Activated T-helper 1 cell treated with anti-CD3 and anti-CD28 coated beads, Interleukin-12 subunit alpha, Interleukin-12 subunit beta, Interleukin-2, Interleukin-4 antibody, amounts not matched to agents 30 ng/mL and 10 ng/mL and 1 ng/mL, durations not matched to agents 14 hours and 24 hours and 36 hours (primary cell): ENCODE data around the gene SLC22A4. TPM values are rescaled to one million over a fixed set of nuclear protein-coding genes. Genes with fewer than 3 reads are reported as not detected.
A peak's percentile ranks its signal among the peaks of the same experiment; 100 is the strongest.

ENCODE experiments used
- DNase-seq: peaks from one replicate; pipeline ENCODE4 v3.0.0; 2021; ENCODE audit warnings: low spot score
- H3K27ac Mint-ChIP-seq: one replicate; pipeline ENCODE4 v1.8.0; 2021; ENCODE audit warnings: mild to moderate bottlenecking, mixed read lengths
- H3K27me3 Mint-ChIP-seq: one replicate; pipeline ENCODE4 v1.8.0; 2022; ENCODE audit warnings: mild to moderate bottlenecking, moderate library complexity, mixed read lengths; ENCODE audit not compliant: insufficient read depth
- H3K36me3 Mint-ChIP-seq: one replicate; pipeline ENCODE4 v1.8.0; 2021; ENCODE audit warnings: low read depth, mixed read lengths
- H3K4me1 Mint-ChIP-seq: one replicate; pipeline ENCODE4 v1.8.0; 2021; ENCODE audit warnings: low read depth, mixed read lengths
- H3K4me3 Mint-ChIP-seq: one replicate; pipeline ENCODE4 v1.8.0; 2021; ENCODE audit warnings: mild to moderate bottlenecking, moderate library complexity, mixed read lengths
- H3K9me3 Mint-ChIP-seq: one replicate; pipeline ENCODE4 v1.8.0; 2021; ENCODE audit warnings: mixed read lengths
- intact Hi-C: fragments of 100-400 bp; cut with micrococcal nuclease; formaldehyde crosslinking; loops from one replicate; pipeline ENCODE4 v1.15.1; 2024
- total RNA-seq: library from RNA; stranded (reverse); gene quantifications from 2 replicates; pipeline ENCODE4 v1.2.3, GENCODE V29; 2022

The SLC22A4 gene
- total RNA-seq, 1 donor from 2014 or later, result 1.6 TPM

- no peaks in the 10 kb centered on the region for H3K9me3 Mint-ChIP-seq
- peaks cover 26% of the 10 kb centered on the region for H3K4me1 Mint-ChIP-seq
- no peaks in the 10 kb centered on the region for H3K36me3 Mint-ChIP-seq
- H3K4me3 Mint-ChIP-seq, result no peak overlapping the region
- peaks cover 2% of the 10 kb centered on the region for H3K27me3 Mint-ChIP-seq
- intact Hi-C loops, result no loop called here
- no peak for DNase-seq
- no peak overlapping the region for H3K27ac Mint-ChIP-seq
Observed at GRCh38 chr5:132266031-132266835, 28.0 kb upstream of the SLC22A4 start.

DNA sequence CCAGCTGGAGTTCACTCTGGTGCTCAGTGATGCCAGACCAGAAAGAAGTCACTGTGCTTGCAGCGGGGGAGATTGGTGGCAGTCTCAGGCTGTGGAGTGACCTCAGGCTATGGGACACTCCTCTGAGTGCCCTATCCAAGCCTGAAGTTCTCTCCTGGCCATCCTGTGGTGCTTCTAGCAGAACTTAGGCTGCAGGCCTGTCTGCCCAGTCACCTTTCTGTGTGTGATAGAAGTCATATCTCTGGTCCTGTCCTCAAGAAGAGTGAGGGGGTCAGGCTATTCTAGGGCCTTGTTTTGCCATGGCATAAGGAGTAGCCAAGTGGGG, 27.4 kb upstream of the SLC22A4 start:
- H3K36me3 Mint-ChIP-seq, result no peaks in the 10 kb centered on the region
- intact Hi-C loops, result no loop called here
- no peak overlapping the region for H3K4me3 Mint-ChIP-seq
- H3K9me3 Mint-ChIP-seq, result no peaks in the 10 kb centered on the region
- peaks cover 2% of the 10 kb centered on the region for H3K27me3 Mint-ChIP-seq
- no peak overlapping the region for H3K27ac Mint-ChIP-seq
- H3K4me1 Mint-ChIP-seq, result peaks cover 22% of the 10 kb centered on the region
- DNase-seq, result no peak

GRCh38 chr5:132267166-132267739, 26.9 kb upstream of the SLC22A4 start:
- DNase-seq, result no peak
- Mint-ChIP-seq H3K9me3 (no peaks in the 10 kb centered on the region), H3K27me3 (peaks cover 2% of the 10 kb centered on the region), H3K4me3 (no peak overlapping the region), H3K4me1 (peaks cover 18% of the 10 kb centered on the region), H3K36me3 (no peaks in the 10 kb centered on the region), H3K27ac (peak overlapping the region; percentile 3)
- intact Hi-C loops, result no loop called here

DNA sequence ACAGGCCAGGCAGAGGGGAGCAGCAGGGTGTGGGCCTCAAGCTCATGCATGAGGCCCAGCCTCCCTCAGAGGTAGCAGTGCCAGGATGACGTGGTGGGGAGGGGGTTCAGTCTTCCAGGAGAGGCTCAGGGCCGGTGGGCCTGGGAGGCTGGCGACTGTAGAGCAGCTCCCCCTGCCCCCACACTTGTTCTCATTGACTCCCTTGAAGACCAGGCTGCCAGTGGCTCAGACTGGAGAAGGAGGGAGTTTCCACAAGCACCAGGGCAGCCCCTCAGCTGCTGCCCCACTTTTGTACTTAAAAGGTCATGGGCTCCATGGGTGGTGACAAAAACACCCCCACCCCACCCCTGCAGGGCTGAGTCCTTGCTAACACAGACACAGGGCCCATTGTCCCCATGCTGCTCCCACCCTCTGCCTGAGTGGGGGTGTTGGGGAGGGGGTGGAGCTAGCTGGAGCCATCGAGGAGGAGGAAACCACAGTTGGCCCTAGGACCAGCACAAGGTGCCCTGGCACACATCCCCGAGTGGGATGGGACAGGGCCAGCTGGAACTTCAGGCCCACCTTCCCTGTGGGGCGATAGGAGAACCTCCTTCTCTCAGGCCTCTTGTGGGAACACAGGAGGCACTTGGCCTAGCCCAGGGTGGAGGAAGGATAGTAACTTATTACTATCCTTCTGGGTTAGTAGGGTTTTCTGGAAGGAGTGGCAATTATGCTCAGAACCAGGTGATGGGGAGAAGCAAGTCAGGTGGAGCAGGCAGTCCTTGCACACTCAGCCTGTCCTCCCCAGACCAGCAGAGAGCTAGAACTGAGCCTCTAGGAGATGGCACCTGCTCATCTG, 26.0 kb upstream of the SLC22A4 start:
- intact Hi-C loops, result no loop called here
- H3K27ac Mint-ChIP-seq, result no peak overlapping the region

DNA sequence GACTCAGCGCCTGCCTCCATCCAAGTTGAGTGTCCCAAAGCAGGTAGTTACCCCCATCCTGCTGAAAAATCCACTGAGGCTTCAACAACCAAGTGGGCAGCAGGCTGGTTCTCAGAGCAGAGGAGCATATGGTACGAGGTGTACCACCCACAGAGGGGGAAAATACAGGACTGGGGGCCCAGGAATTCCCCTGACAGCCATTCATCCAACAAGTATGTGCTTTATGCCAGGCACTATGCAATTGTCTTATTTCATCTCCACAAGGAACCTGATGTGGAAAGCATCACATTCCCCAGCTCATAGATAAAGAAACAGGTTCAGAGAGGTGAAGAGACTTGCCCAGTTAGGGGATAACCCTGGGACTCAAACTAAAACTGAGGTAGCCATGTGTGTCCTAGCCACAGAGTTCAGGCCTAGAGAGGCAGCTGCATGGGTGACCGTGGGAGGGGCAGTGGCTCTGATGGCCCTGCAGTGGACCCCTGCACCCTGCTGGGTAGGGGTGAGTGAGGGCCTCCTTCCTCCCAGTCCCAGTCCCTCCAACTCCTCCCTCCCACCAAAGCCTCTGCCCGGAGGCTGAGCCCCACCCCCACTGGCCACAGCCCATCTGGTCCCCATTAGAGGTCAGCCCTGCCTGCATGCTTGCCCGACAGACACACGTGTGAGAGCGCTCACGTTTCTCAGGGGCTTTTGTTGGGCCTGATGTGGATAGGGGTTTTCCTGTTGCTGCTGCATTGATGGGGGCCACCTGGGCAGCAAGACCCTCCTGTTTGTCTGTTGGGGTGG, 25.2 kb upstream of the SLC22A4 start:
- no peaks in the 10 kb centered on the region for H3K36me3 Mint-ChIP-seq
- intact Hi-C loops, result no loop called here
- H3K4me3 Mint-ChIP-seq, result no peak overlapping the region
- peaks cover 17% of the 10 kb centered on the region for H3K4me1 Mint-ChIP-seq
- no peak overlapping the region for H3K27ac Mint-ChIP-seq
- no peak for DNase-seq
- no peaks in the 10 kb centered on the region for H3K9me3 Mint-ChIP-seq
- H3K27me3 Mint-ChIP-seq, result peaks cover 5% of the 10 kb centered on the region

More for the DNA sequence above, 26.0 kb upstream of the SLC22A4 start:
- peaks cover 18% of the 10 kb centered on the region for H3K4me1 Mint-ChIP-seq
- DNase-seq, result no peak
- no peaks in the 10 kb centered on the region for H3K9me3 Mint-ChIP-seq
- no peaks in the 10 kb centered on the region for H3K36me3 Mint-ChIP-seq
- H3K4me3 Mint-ChIP-seq, result no peak overlapping the region
- peaks cover 3% of the 10 kb centered on the region for H3K27me3 Mint-ChIP-seq

DNA sequence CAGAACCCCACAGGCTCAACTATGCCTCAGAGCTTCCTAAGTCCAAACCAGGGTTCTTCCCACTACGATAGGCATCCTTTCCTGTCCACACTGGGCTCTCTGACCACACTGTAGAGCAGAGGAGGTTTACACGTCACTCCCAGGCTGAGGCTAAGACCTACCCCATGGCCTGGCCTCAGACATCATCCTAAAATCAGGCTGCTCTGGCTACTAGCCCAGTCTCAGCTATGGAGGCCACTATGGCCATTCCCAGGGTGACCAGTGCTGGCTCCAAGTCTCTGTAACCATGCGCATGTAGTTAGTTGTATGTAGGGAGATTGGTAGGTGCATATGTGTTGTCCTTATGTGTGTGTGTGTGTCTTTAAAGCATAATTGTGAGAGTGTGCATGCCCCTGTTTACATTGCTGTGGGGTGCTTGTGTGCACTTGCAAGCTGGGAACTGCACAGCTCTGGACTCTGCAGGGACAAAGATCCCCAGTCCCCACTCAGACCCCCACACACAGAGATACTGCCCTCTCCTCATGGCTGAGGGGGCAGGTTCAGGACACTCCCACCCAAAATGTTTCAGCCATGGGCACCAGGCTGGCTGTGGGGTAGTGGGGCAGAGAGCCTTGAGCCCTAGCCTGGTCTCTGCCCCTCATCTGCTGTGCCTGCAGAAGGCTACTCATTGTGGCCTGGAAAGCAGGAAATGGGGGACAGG, 24.4 kb upstream of the SLC22A4 start:
- H3K27me3 Mint-ChIP-seq, result peaks cover 7% of the 10 kb centered on the region
- no peak overlapping the region for H3K4me3 Mint-ChIP-seq
- intact Hi-C loops, result no loop called here
- peaks cover 8% of the 10 kb centered on the region for H3K4me1 Mint-ChIP-seq
- H3K36me3 Mint-ChIP-seq, result no peaks in the 10 kb centered on the region
- H3K27ac Mint-ChIP-seq, result no peak overlapping the region
- H3K9me3 Mint-ChIP-seq, result no peaks in the 10 kb centered on the region
- no peak for DNase-seq

DNA sequence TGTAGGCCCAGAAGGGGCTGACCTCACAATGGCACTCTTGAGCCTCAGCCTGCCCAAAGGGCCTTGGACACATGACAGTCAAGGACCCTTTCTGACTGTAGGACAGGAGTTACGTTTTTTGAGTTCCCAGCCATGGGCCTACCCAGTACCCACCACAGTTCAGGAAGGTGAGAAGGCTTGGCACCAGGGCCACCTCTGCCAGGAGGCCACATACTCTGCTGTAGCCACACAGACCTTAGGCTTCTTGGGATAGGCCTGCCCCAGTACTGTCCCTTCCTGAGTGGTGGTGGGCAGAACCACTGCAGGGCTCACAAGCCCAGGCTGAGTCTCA, 23.9 kb upstream of the SLC22A4 start:
- no peak overlapping the region for H3K4me3 Mint-ChIP-seq
- no peak for DNase-seq
- H3K27ac Mint-ChIP-seq, result no peak overlapping the region
- H3K9me3 Mint-ChIP-seq, result no peaks in the 10 kb centered on the region
- H3K4me1 Mint-ChIP-seq, result peaks cover 5% of the 10 kb centered on the region
- intact Hi-C loops, result no loop called here
- no peaks in the 10 kb centered on the region for H3K36me3 Mint-ChIP-seq
- peaks cover 10% of the 10 kb centered on the region for H3K27me3 Mint-ChIP-seq

DNA sequence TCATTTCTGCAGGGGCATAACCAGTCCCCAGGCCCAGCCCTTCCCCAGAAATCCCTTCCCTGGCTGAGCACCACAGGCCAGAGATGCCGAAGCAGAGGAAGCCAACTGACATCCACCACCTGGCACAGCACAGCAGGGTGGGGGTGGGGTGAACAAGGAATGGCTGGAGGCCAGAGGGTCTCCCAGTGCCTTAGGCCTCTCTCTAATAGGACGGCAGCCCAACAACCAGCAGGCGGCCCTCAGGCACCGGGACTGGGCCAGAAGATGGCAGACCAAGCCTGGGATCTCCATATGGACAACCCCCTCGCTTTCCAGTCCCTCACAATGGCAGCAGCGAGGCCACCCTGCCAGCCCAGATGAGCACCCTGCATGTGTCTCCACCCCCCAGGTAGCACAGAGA, 23.5 kb upstream of the SLC22A4 start:
- Mint-ChIP-seq H3K27me3 (peaks cover 12% of the 10 kb centered on the region), H3K9me3 (no peaks in the 10 kb centered on the region), H3K4me3 (no peak overlapping the region), H3K36me3 (no peaks in the 10 kb centered on the region), H3K4me1 (peaks cover 5% of the 10 kb centered on the region), H3K27ac (no peak overlapping the region)
- DNase-seq, result no peak
- intact Hi-C loops, result no loop called here

GRCh38 chr5:132271251-132272246, 22.6 kb upstream of the SLC22A4 start:
- H3K27me3 Mint-ChIP-seq, result peaks cover 12% of the 10 kb centered on the region
- H3K4me1 Mint-ChIP-seq, result peaks cover 5% of the 10 kb centered on the region
- no peak overlapping the region for H3K27ac Mint-ChIP-seq
- intact Hi-C loops, result loop anchor here (1.0 to 2.0 kb wide), 3 partner anchors 23 to 230 kb away; partner anchors contain the start of gene SLC22A4
- no peaks in the 10 kb centered on the region for H3K9me3 Mint-ChIP-seq
- no peak for DNase-seq
- H3K4me3 Mint-ChIP-seq, result no peak overlapping the region
- no peaks in the 10 kb centered on the region for H3K36me3 Mint-ChIP-seq

- no peaks in the 10 kb centered on the region for H3K36me3 Mint-ChIP-seq
- H3K27me3 Mint-ChIP-seq, result peaks cover 12% of the 10 kb centered on the region
- DNase-seq, result peak; percentile 33
- intact Hi-C loops, result loop anchor here (1.0 to 2.0 kb wide), 3 partner anchors 22 to 229 kb away; partner anchors contain the start of gene SLC22A4
- H3K4me3 Mint-ChIP-seq, result no peak overlapping the region
- peaks cover 5% of the 10 kb centered on the region for H3K4me1 Mint-ChIP-seq
- H3K27ac Mint-ChIP-seq, result no peak overlapping the region
- H3K9me3 Mint-ChIP-seq, result no peaks in the 10 kb centered on the region
Observed at GRCh38 chr5:132272311-132273210, 21.6 kb upstream of the SLC22A4 start.
